ENCODE data around the gene RAPGEF4.

- TF ChIP-seq POLR2A (IDR thresholded peaks at IDR 0.05) = no peak
- TF ChIP-seq CTCF (IDR thresholded peaks at IDR 0.05) = no peak
Observed at GRCh38 chr2:172988728-172989127, 253.1 kb downstream of the RAPGEF4 start.
